IMR-90 (cell line): ENCODE results near the gene SECISBP2. TPM values are rescaled to one million over a fixed set of nuclear protein-coding genes. Genes with fewer than 3 reads are reported as not detected.

Source experiments
- ATAC-seq: fragments of 200-7000 bp; cut with Tn5 transposase; 2 replicates; pipeline ENCODE4 v1.9.1; 2020; ENCODE audit warnings: low read depth, mild to moderate bottlenecking, moderate library complexity
- BruUV-seq: library from RNA; stranded (reverse); fragments of 400-500 nt; replicated peaks from 2 replicates; lab custom pipeline; 2021; lab: Mats Ljungman, UMichigan
- CTCF ChIA-PET: fragments of 300-600 bp; formaldehyde crosslinking; extraction: SDS; loops from one replicate; lab custom pipeline; 2021; ENCODE audit warnings: antibody characterized with exemption; lab: Yijun Ruan, JAX
- POLR2A ChIA-PET: fragments of 300-600 bp; sonication (Branson Sonifier 250); formaldehyde crosslinking; loops from one replicate; lab custom pipeline; 2022; ENCODE audit warnings: antibody characterized with exemption; ENCODE audit not compliant: unreplicated experiment; lab: Charles Lee
- DNase-seq: peaks from one replicate; pipeline ENCODE4 v3.0.0; 2013
- H2AFZ ChIP-seq: replicated peaks from 2 replicates; pipeline ENCODE3; 2013; ENCODE audit warnings: low read length, mild to moderate bottlenecking; ENCODE audit not compliant: poor library complexity
- H2AK5ac ChIP-seq: 2 replicates; pipeline ENCODE4 v1.6.1; 2013; ENCODE audit warnings: low read depth, low read length, inconsistent platforms
- H2AK9ac ChIP-seq: replicated peaks from 2 replicates; pipeline ENCODE3; 2013; ENCODE audit warnings: mild to moderate bottlenecking, low read depth, low read length, moderate library complexity; ENCODE audit not compliant: poor library complexity
- H2BK120ac ChIP-seq: 2 replicates; pipeline ENCODE4 v1.6.1; 2013; ENCODE audit warnings: low read depth, low read length, inconsistent platforms
- H2BK15ac ChIP-seq: 3 replicates; pipeline ENCODE4 v1.6.1; 2013; ENCODE audit warnings: low read depth, low read length, inconsistent platforms
- H2BK20ac ChIP-seq: 2 replicates; pipeline ENCODE4 v1.6.1; 2013; ENCODE audit warnings: low read depth, mild to moderate bottlenecking, inconsistent platforms, low read length, moderate library complexity
- H2BK5ac ChIP-seq: 2 replicates; pipeline ENCODE4 v1.6.1; 2013; ENCODE audit warnings: mild to moderate bottlenecking, low read depth, low read length, inconsistent platforms; ENCODE audit not compliant: poor library complexity, severe bottlenecking
- H3K14ac ChIP-seq: replicated peaks from 2 replicates; pipeline ENCODE4 v1.6.1; 2013; ENCODE audit warnings: low read depth, low read length, inconsistent platforms
- H3K18ac ChIP-seq: 2 replicates; pipeline ENCODE4 v1.6.1; 2013; ENCODE audit warnings: low read depth, low read length, control low read depth
- H3K23ac ChIP-seq: 2 replicates; pipeline ENCODE4 v1.6.1; 2013; ENCODE audit warnings: low read depth, low read length, inconsistent platforms
- H3K27ac ChIP-seq: 2 replicates; pipeline ENCODE4 v1.5.1; 2013; ENCODE audit warnings: mild to moderate bottlenecking, control low read depth, low read length; ENCODE audit not compliant: insufficient read depth
- H3K27me3 ChIP-seq: 2 replicates; pipeline ENCODE4 v1.6.1; 2013; ENCODE audit warnings: low read length; ENCODE audit not compliant: control insufficient read depth, insufficient read depth
- H3K36me3 ChIP-seq: 2 replicates; pipeline ENCODE4 v1.6.1; 2013; ENCODE audit warnings: low read length, mixed read lengths; ENCODE audit not compliant: control insufficient read depth, insufficient read depth
- H3K4ac ChIP-seq: 2 replicates; pipeline ENCODE4 v1.6.1; 2013; ENCODE audit warnings: low read depth, low read length, inconsistent platforms
- H3K4me1 ChIP-seq: 2 replicates; pipeline ENCODE4 v1.6.1; 2013; ENCODE audit warnings: low read length, mixed read lengths; ENCODE audit not compliant: control insufficient read depth, insufficient read depth
- H3K4me2 ChIP-seq: 2 replicates; pipeline ENCODE4 v1.6.1; 2013; ENCODE audit warnings: low read depth, mild to moderate bottlenecking, control low read depth, low read length, moderate library complexity
- H3K4me3 ChIP-seq: 2 replicates; pipeline ENCODE4 v1.5.1; 2013; ENCODE audit warnings: low read depth, mild to moderate bottlenecking, control low read depth, low read length, moderate library complexity; ENCODE audit not compliant: insufficient read depth
- H3K56ac ChIP-seq: 2 replicates; pipeline ENCODE4 v1.6.1; 2013; ENCODE audit warnings: low read length, inconsistent platforms; ENCODE audit not compliant: insufficient read depth; ENCODE audit errors: extremely low read depth
- H3K79me1 ChIP-seq, 2 experiments: 2 replicates each; pipeline ENCODE4 v1.6.1; 2013; ENCODE audit warnings: low read length in 2 of 2, inconsistent platforms in 1 of 2, low read depth in 1 of 2
- H3K9ac ChIP-seq: 2 replicates; pipeline ENCODE4 v1.6.1; 2013; ENCODE audit warnings: low read depth, low read length, control low read depth
- H3K9me1 ChIP-seq: 2 replicates; pipeline ENCODE4 v1.6.1; 2013; ENCODE audit warnings: low read length, inconsistent platforms; ENCODE audit not compliant: insufficient read depth
- H3K9me3 ChIP-seq: 2 replicates; pipeline ENCODE4 v1.6.1; 2013; ENCODE audit warnings: low read length; ENCODE audit not compliant: control insufficient read depth, insufficient read depth
- H4K20me1 ChIP-seq: 2 replicates; pipeline ENCODE4 v1.6.1; 2013; ENCODE audit warnings: low read length, inconsistent platforms; ENCODE audit not compliant: insufficient read depth
- H4K5ac ChIP-seq: 2 replicates; pipeline ENCODE4 v1.6.1; 2013; ENCODE audit warnings: mild to moderate bottlenecking, low read depth, low read length, control low read depth
- H4K8ac ChIP-seq, 2 experiments: 2 replicates each; pipeline ENCODE4 v1.6.1; 2013; ENCODE audit warnings: low read depth in 2 of 2, low read length in 2 of 2, control low read depth in 1 of 2, inconsistent platforms in 1 of 2
- H4K91ac ChIP-seq: 2 replicates; pipeline ENCODE4 v1.6.1; 2013; ENCODE audit warnings: low read depth, low read length, inconsistent platforms; ENCODE audit not compliant: insufficient read depth
- CHD1 ChIP-seq: IDR thresholded peaks from 2 replicates; pipeline ENCODE4 v1.6.1; 2012; ENCODE audit warnings: low read depth, low read length, improper control_type of control experiment
- FOS ChIP-seq: fragments of 150-350 bp; IDR thresholded peaks from 2 replicates; pipeline ENCODE4 v1.6.1; 2016; ENCODE audit warnings: low read depth, low read length
- MAFK ChIP-seq: IDR thresholded peaks from 2 replicates; pipeline ENCODE4 v1.6.1; 2012; ENCODE audit warnings: low read depth, low read length, improper control_type of control experiment
- MXI1 ChIP-seq: IDR thresholded peaks from 2 replicates; pipeline ENCODE4 v1.6.1; 2012; ENCODE audit warnings: low read depth, mild to moderate bottlenecking, low read length, moderate library complexity, borderline replicate concordance
- NFE2L2 ChIP-seq: fragments of 150-350 bp; IDR thresholded peaks from 2 replicates; pipeline ENCODE4 v1.6.1; 2016; ENCODE audit warnings: low read depth, mild to moderate bottlenecking, low read length
- POLR2A ChIP-seq: IDR thresholded peaks from 2 replicates; pipeline ENCODE4 v1.6.1; 2012; ENCODE audit warnings: mild to moderate bottlenecking, low read depth, low read length
- RAD21 ChIP-seq: IDR thresholded peaks from 2 replicates; pipeline ENCODE4 v1.6.1; 2012; ENCODE audit warnings: low read length, improper control_type of control experiment
- RFX5 ChIP-seq: IDR thresholded peaks from 2 replicates; pipeline ENCODE4 v1.8.0; 2012; ENCODE audit warnings: low read depth, mild to moderate bottlenecking, low read length, moderate library complexity
- SMC3 ChIP-seq: fragments of 150-350 bp; IDR thresholded peaks from 2 replicates; pipeline ENCODE4 v1.6.1; 2016; ENCODE audit warnings: low read depth, mild to moderate bottlenecking, antibody characterized with exemption, low read length, moderate library complexity
- WGBS, 2 experiments: methylation state at CpG; one replicate each; pipeline versions ENCODE4 v1.1.5 to v1.1.7; 2013; ENCODE audit warnings: missing lambda C conversion rate in 2 of 2; ENCODE audit not compliant: insufficient read length in 1 of 2; ENCODE audit errors: extremely low coverage in 2 of 2; 5-methylcytosine and 5-hydroxymethylcytosine counted together
- dilution Hi-C: fragments of 300-500 bp; cut with HindIII; formaldehyde crosslinking; loops from one replicate; pipeline ENCODE4 v1.14.3; 2018; ENCODE audit warnings: low sequenced_read_pairs; ENCODE audit not compliant: unreplicated experiment
- in situ Hi-C: fragments of 300-500 bp; cut with MboI; formaldehyde crosslinking; loops from 3 replicates; pipeline ENCODE4 v1.14.3; 2019; ENCODE audit warnings: low sequenced_read_pairs, inconsistent platforms, mixed read lengths
- intact Hi-C: fragments of 100-400 bp; cut with micrococcal nuclease; formaldehyde crosslinking; loops from 2 replicates; pipeline ENCODE4 v1.10.0; 2022
- polyA plus RNA-seq, 3 experiments: library from polyadenylated mRNA; depleted of rRNA; stranded (reverse); fragments of >200 nt; gene quantifications; 2 replicates each; pipeline ENCODE4 v1.2.3, GENCODE V29; 2012; ENCODE audit warnings: low replicate concordance in 1 of 3
- total RNA-seq: library from RNA; depleted of rRNA; stranded (reverse); fragments of >200 nt; gene quantifications from 2 replicates; pipeline ENCODE4 v1.2.3, GENCODE V29; 2012
- TF ChIP-seq, protein P1 (sequence below): fragments of 150-350 bp; IDR thresholded peaks from 2 replicates; pipeline ENCODE4 v1.6.1; 2017; ENCODE audit warnings: mild to moderate bottlenecking, antibody characterized with exemption, low read length, low read depth

Gene SECISBP2
- total and polyA plus RNA-seq, 2 of the 4 experiments (the other 2 are of a cell fraction), result 16.4 to 18.8 TPM

DNA sequence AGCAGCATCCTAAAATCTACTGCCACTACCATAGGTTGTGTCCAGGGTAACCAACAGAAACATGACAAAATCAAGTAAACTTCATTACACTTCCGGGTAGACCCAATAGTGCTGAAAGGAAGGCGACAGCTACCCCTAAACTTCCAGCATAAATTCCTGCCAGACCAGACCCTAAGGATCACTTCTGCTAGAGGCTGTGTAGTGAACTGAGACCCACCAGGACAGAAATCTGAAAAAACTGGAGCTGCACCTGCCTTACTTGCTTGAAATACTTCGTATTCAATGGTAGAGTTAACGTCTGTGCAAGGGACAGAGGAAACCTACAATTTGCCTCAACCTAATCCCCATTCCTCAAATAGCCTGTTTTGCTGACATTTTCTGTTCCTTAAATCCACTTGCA, 1.0 kb upstream of the SECISBP2 start:
- POLR2A ChIA-PET, result no interaction called here
- H3K4me2 ChIP-seq, result no peak overlapping the region

More for the DNA sequence above, 1.0 kb upstream of the SECISBP2 start:
- H4K91ac ChIP-seq, result peak overlapping the region; percentile 37; the same call in 1 of the 2 replicates
- no peaks in the 10 kb centered on the region; the same call in 1 of the 2 replicates for H4K20me1 ChIP-seq
- no peak overlapping the region for H3K27ac ChIP-seq
- dilution Hi-C loops, result no loop called here
- H3K36me3 ChIP-seq, result peaks cover 6% of the 10 kb centered on the region
- H3K23ac ChIP-seq, result peak overlapping the region; percentile 20; the same call in 1 of the 2 replicates
- DNase-seq (no peak), ATAC-seq (no peak)
- CTCF ChIA-PET, result no interaction called here
- no TSS peak for BruUV-seq
- H3K14ac ChIP-seq, result no peak overlapping the region
- no peak overlapping the region for H3K18ac ChIP-seq
- peak overlapping the region; percentile 91 to 100 for H4K8ac ChIP-seq
- intact Hi-C loops, result loop anchor here (10.0 kb wide), 5 partner anchors 542 to 1602 kb away; no protein-coding TSS in a partner anchor
- peak overlapping the region; percentile 33 for H2BK5ac ChIP-seq
- 100% methylated on average over 1 of the region's 4 CpGs; no CpG with 5 or more reads in 1 of the 2 experiments for WGBS, 2 experiments
- H2BK120ac ChIP-seq, result no peak overlapping the region
- H3K27me3 ChIP-seq, result no peaks in the 10 kb centered on the region
- H3K9me3 ChIP-seq, result no peaks in the 10 kb centered on the region
- H3K9ac ChIP-seq, result no peak overlapping the region
- H3K9me1 ChIP-seq, result no peaks in the 10 kb centered on the region; the same call in 1 of the 2 replicates
- H4K5ac ChIP-seq, result peak overlapping the region; percentile 88
- no peak overlapping the region for H3K56ac ChIP-seq
- peak overlapping the region; percentile 29 for H2AK9ac ChIP-seq
- H2AFZ ChIP-seq, result no peak overlapping the region
- H3K4ac ChIP-seq, result peak overlapping the region; percentile 22; the same call in 1 of the 2 replicates
- in situ Hi-C loops, result no loop called here
- H3K4me1 ChIP-seq, result peaks cover 2% of the 10 kb centered on the region; the same call in 1 of the 2 replicates
- TF ChIP-seq MAFK (no peak), NFE2L2 (no peak), RAD21 (no peak), POLR2A (no peak), CHD1 (no peak), FOS (no peak), RFX5 (no peak), SMC3 (no peak), MXI1 (no peak)
- TF ChIP-seq, protein P1, sequence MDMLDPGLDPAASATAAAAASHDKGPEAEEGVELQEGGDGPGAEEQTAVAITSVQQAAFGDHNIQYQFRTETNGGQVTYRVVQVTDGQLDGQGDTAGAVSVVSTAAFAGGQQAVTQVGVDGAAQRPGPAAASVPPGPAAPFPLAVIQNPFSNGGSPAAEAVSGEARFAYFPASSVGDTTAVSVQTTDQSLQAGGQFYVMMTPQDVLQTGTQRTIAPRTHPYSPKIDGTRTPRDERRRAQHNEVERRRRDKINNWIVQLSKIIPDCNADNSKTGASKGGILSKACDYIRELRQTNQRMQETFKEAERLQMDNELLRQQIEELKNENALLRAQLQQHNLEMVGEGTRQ, result no peak
- no peak overlapping the region for H3K4me3 ChIP-seq
- H2AK5ac ChIP-seq, result peak overlapping the region; percentile 74
- H3K79me1 ChIP-seq, result peaks cover 14 to 30% of the 10 kb centered on the region in 2 experiments
- H2BK15ac ChIP-seq, result no peak overlapping the region
- H2BK20ac ChIP-seq, result no peak overlapping the region
